Activated CD4-positive, alpha-beta T cell treated with anti-CD3 and anti-CD28 coated beads, Interleukin-2, amount 10 ng/mL, durations not matched to agents 24 days and 14 days (primary cell): ENCODE results near the gene TTC12. TPM values are rescaled to one million over a fixed set of nuclear protein-coding genes. Genes with fewer than 3 reads are reported as not detected.

ENCODE experiments used
- DNase-seq: peaks from one replicate; pipeline ENCODE4 v3.0.0; 2022
- H3K27ac Mint-ChIP-seq: one replicate; pipeline ENCODE4 v1.8.0; 2022; ENCODE audit warnings: mild to moderate bottlenecking, mixed read lengths
- H3K27me3 Mint-ChIP-seq: one replicate; pipeline ENCODE4 v1.8.0; 2022; ENCODE audit warnings: mixed read lengths
- H3K36me3 Mint-ChIP-seq: one replicate; pipeline ENCODE4 v1.8.0; 2022; ENCODE audit warnings: low read depth, mild to moderate bottlenecking, mixed read lengths
- H3K4me1 Mint-ChIP-seq: one replicate; pipeline ENCODE4 v1.8.0; 2021; ENCODE audit warnings: mixed read lengths
- H3K4me3 Mint-ChIP-seq: one replicate; pipeline ENCODE4 v1.8.0; 2022; ENCODE audit warnings: mild to moderate bottlenecking, moderate library complexity, mixed read lengths
- H3K9me3 Mint-ChIP-seq: one replicate; pipeline ENCODE4 v1.8.0; 2021; ENCODE audit warnings: mixed read lengths
- intact Hi-C: fragments of 100-400 bp; cut with micrococcal nuclease; formaldehyde crosslinking; loops from one replicate; pipeline ENCODE4 v1.15.1; 2023
- total RNA-seq: library from RNA; stranded (reverse); gene quantifications from 2 replicates; pipeline ENCODE4 v1.2.3, GENCODE V29; 2022

Gene TTC12
- total RNA-seq, 1 donor from 2014 or later, result 5.3 TPM

- no peak overlapping the region for H3K4me3 Mint-ChIP-seq
- H3K27me3 Mint-ChIP-seq, result no peaks in the 10 kb centered on the region
- H3K27ac Mint-ChIP-seq, result no peak overlapping the region
- peaks cover 11% of the 10 kb centered on the region for H3K36me3 Mint-ChIP-seq
- H3K9me3 Mint-ChIP-seq, result peaks cover 16% of the 10 kb centered on the region
- H3K4me1 Mint-ChIP-seq, result no peaks in the 10 kb centered on the region
- no peak for DNase-seq
- intact Hi-C loops, result no loop called here
Observed at GRCh38 chr11:113356203-113356602, 41.8 kb downstream of the TTC12 start.

DNA sequence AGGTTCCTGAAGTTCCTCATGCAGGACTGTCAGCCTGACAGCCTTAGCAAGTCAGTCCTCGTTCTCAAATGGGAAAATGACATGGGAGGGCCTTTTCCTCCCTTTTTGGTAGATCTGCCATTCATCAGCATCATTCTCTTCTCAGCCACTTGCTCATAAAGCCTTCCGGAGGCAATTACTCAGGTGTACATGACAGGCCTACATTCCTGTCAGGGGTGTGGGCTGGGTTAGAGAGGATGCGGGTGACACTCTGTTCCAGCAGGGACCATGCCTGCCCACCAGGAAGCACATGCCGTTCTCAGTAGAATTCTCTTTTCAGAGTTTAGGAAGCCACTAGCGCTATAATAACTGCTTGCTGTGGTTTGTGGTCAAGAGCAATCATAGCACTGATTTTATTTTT is 49.0 kb downstream of the TTC12 start:
- Mint-ChIP-seq H3K36me3 (no peaks in the 10 kb centered on the region), H3K4me1 (peaks cover 4% of the 10 kb centered on the region), H3K27ac (no peak overlapping the region), H3K4me3 (no peak overlapping the region), H3K9me3 (no peaks in the 10 kb centered on the region), H3K27me3 (no peaks in the 10 kb centered on the region)
- DNase-seq, result no peak
- intact Hi-C loops, result no loop called here

DNA sequence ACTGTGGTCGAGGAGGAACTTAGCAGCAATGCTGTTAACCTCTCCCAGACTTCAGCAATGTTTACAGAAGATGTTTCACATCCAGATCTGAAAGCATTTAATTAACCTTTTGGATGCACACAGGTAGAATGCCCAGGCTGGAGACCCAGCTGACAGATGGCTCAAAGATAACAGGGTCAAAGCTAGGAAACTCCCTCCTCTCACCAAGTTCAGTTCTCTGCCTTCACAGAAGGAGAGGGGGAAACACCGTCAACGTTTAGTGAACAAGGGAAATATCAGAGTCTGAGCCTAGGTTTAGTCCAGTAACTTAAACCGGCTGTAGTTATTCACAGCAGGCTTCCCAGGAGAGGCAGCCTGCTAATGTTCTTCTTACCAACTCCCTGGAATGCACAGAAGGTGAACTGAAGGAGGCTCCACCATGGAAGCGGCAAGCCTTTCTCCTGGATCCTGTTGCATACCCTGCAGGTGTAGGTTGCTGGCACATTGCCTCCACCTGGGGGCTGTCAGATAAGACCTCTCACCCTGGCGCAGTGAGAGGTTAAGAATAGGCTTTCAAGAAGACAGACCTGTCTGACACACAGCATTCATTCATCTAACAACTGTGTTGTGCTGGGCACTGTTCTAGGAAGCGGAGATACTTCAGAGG is 49.7 kb downstream of the TTC12 start:
- no peak overlapping the region for H3K27ac Mint-ChIP-seq
- H3K36me3 Mint-ChIP-seq, result no peaks in the 10 kb centered on the region
- H3K9me3 Mint-ChIP-seq, result no peaks in the 10 kb centered on the region
- H3K27me3 Mint-ChIP-seq, result no peaks in the 10 kb centered on the region
- DNase-seq, result no peak
- no peak overlapping the region for H3K4me3 Mint-ChIP-seq
- H3K4me1 Mint-ChIP-seq, result peaks cover 4% of the 10 kb centered on the region
- intact Hi-C loops, result no loop called here

DNA sequence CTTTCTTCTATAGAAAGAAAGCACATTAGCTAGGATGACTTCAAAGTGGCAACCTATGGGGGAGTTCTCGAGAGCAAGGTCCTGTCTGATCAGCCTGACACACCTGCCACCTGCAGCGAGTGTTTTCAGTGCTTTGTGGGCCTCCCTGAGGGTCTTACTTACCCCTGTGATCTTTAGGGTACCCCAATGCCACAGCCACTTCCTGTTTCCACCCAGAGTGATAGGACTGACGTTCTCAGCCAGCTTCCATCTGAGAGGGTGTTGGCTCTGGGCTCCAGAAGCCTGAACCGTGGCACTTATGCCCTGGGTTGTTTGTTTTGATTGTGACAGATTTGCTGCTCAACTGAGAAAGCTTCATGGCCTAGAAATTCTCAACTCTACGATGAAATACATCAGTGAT is 51.5 kb downstream of the TTC12 start:
- Mint-ChIP-seq H3K27me3 (no peaks in the 10 kb centered on the region), H3K4me1 (peaks cover 4% of the 10 kb centered on the region), H3K9me3 (no peaks in the 10 kb centered on the region), H3K27ac (no peak overlapping the region), H3K36me3 (no peaks in the 10 kb centered on the region), H3K4me3 (no peak overlapping the region)
- intact Hi-C loops, result no loop called here
- DNase-seq, result no peak

- DNase-seq, result no peak
- Mint-ChIP-seq H3K36me3 (no peaks in the 10 kb centered on the region), H3K27ac (no peak overlapping the region), H3K4me3 (no peak overlapping the region), H3K9me3 (no peaks in the 10 kb centered on the region), H3K4me1 (peaks cover 4% of the 10 kb centered on the region), H3K27me3 (no peaks in the 10 kb centered on the region)
- intact Hi-C loops, result no loop called here
Observed at GRCh38 chr11:113369411-113369810, 55.0 kb downstream of the TTC12 start.

DNA sequence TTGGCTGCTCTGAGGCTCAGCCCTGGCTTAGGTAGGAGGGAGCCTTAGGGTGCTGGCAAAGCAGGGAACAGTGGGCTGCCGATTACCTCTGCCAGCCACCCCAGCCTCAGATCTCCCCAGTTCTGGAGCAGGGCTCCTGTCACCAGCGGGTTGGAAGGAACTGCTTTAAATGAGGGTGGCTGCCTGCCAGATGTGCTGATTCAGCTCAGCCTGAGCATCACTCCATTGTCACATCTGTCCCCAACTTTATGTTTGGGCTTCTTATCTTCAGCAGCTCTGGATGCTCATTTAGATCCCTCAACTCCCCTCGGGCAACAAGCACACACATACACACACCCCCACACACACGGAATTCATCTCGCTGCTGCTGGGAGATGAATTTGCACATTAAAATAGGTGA is 56.3 kb downstream of the TTC12 start:
- Mint-ChIP-seq H3K36me3 (no peaks in the 10 kb centered on the region), H3K4me3 (no peak overlapping the region), H3K27me3 (no peaks in the 10 kb centered on the region), H3K27ac (no peak overlapping the region), H3K4me1 (peaks cover 4% of the 10 kb centered on the region), H3K9me3 (no peaks in the 10 kb centered on the region)
- intact Hi-C loops, result no loop called here
- DNase-seq, result no peak

DNA sequence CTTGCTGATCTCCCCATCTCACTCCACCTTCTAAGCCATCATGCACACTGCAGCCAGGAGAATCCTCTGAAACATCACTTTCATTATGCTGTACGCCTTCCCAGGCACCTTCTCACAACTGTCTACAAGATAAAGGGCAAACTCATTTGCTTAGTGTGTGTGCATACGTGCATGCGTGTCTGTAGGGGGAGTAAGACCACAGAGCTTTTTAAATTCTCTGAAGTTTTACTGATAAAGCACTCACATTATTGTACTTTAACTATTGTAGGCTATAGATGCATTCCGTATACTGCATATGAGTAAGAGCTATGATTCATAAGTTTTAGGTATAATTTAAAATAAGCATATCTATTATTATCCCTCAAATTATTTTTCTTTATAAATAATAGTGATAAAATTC is 57.9 kb downstream of the TTC12 start:
- H3K36me3 Mint-ChIP-seq, result no peaks in the 10 kb centered on the region
- H3K4me3 Mint-ChIP-seq, result no peak overlapping the region
- no peak for DNase-seq
- H3K9me3 Mint-ChIP-seq, result no peaks in the 10 kb centered on the region
- H3K4me1 Mint-ChIP-seq, result no peaks in the 10 kb centered on the region
- H3K27me3 Mint-ChIP-seq, result peaks cover 2% of the 10 kb centered on the region
- intact Hi-C loops, result no loop called here
- no peak overlapping the region for H3K27ac Mint-ChIP-seq

- H3K4me1 Mint-ChIP-seq, result no peaks in the 10 kb centered on the region
- intact Hi-C loops, result no loop called here
Observed at GRCh38 chr11:113373306-113373705, 58.9 kb downstream of the TTC12 start.

GRCh38 chr11:113373981-113374560 is 59.7 kb downstream of the TTC12 start:
- H3K4me1 Mint-ChIP-seq, result no peaks in the 10 kb centered on the region
- no peaks in the 10 kb centered on the region for H3K9me3 Mint-ChIP-seq
- no peak overlapping the region for H3K4me3 Mint-ChIP-seq
- DNase-seq, result no peak
- H3K36me3 Mint-ChIP-seq, result no peaks in the 10 kb centered on the region
- peaks cover 2% of the 10 kb centered on the region for H3K27me3 Mint-ChIP-seq
- no peak overlapping the region for H3K27ac Mint-ChIP-seq
- intact Hi-C loops, result no loop called here

More at GRCh38 chr11:113373306-113373705, 58.9 kb downstream of the TTC12 start:
- no peaks in the 10 kb centered on the region for H3K9me3 Mint-ChIP-seq
- H3K27ac Mint-ChIP-seq, result no peak overlapping the region
- no peaks in the 10 kb centered on the region for H3K36me3 Mint-ChIP-seq
- H3K4me3 Mint-ChIP-seq, result no peak overlapping the region
- no peak for DNase-seq
- peaks cover 2% of the 10 kb centered on the region for H3K27me3 Mint-ChIP-seq

- H3K4me3 Mint-ChIP-seq, result no peak overlapping the region
- intact Hi-C loops, result no loop called here
- DNase-seq, result no peak
- no peaks in the 10 kb centered on the region for H3K4me1 Mint-ChIP-seq
- no peak overlapping the region for H3K27ac Mint-ChIP-seq
- H3K9me3 Mint-ChIP-seq, result no peaks in the 10 kb centered on the region
- H3K27me3 Mint-ChIP-seq, result peaks cover 2% of the 10 kb centered on the region
- no peaks in the 10 kb centered on the region for H3K36me3 Mint-ChIP-seq
Observed at GRCh38 chr11:113375402-113375801, 61.0 kb downstream of the TTC12 start.

- H3K4me1 Mint-ChIP-seq, result no peaks in the 10 kb centered on the region
- H3K36me3 Mint-ChIP-seq, result no peaks in the 10 kb centered on the region
- H3K27me3 Mint-ChIP-seq, result peaks cover 2% of the 10 kb centered on the region
- no peak overlapping the region for H3K27ac Mint-ChIP-seq
- DNase-seq, result no peak
- no peak overlapping the region for H3K4me3 Mint-ChIP-seq
- no peaks in the 10 kb centered on the region for H3K9me3 Mint-ChIP-seq
- intact Hi-C loops, result no loop called here
Observed at GRCh38 chr11:113376156-113376555, 61.8 kb downstream of the TTC12 start.

DNA sequence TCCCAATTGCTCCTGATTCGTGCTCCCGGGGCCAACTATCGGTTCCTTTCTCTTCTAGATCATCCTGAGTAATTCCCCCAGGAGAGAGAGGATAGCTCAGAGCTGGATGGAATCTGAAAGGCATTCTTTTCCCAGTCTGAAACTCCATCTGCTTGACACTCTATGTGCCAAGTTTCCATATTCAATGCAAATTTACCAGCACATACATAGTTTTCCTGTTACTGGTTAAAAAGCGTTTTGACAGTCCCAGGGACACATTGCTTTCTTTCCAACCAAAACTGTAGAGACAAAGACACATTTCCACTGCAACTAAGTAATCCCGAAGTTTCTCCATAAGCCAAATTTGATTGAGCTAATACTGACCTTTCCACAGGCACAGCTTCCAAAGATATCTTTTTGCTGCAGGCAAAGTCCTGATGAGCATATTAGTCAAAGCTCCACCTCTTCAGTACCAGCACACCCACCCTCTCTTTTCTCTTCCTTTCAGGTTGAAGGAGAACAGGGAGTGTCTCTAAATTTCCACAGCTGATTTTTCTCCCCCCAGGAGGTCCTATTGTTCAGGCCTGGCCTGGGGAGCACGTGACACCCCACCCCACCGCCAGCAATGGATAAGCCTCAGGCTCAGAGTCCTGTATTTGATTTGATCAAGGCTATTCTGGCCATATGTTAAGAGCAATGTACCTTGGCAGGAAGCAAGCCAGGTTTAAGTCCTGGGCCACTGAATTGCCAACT is 63.5 kb downstream of the TTC12 start:
- DNase-seq, result no peak
- Mint-ChIP-seq H3K4me3 (no peak overlapping the region), H3K9me3 (no peaks in the 10 kb centered on the region), H3K4me1 (no peaks in the 10 kb centered on the region), H3K36me3 (no peaks in the 10 kb centered on the region), H3K27ac (no peak overlapping the region), H3K27me3 (peaks cover 2% of the 10 kb centered on the region)
- intact Hi-C loops, result no loop called here

DNA sequence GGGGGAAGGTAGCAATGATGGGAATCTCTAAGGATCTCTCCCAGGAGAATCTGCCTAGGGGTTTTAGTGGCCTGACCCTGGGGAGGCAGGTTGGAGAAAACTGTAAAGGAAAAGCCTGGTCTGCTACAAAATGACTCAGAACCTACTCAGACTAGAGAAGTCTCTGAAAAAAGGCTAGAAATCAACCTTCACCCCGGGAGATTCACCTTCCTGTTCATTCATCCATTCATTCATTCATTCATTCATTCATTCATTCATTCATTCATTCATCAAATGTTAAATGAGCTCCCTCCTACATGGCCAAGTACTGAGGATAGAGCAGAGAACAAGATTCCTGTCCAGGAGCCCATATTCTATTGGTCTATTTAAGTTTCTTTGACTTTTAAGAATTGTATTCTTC is 64.3 kb downstream of the TTC12 start:
- no peak overlapping the region for H3K27ac Mint-ChIP-seq
- intact Hi-C loops, result no loop called here
- H3K9me3 Mint-ChIP-seq, result no peaks in the 10 kb centered on the region
- no peaks in the 10 kb centered on the region for H3K36me3 Mint-ChIP-seq
- H3K27me3 Mint-ChIP-seq, result peaks cover 2% of the 10 kb centered on the region
- DNase-seq, result no peak
- no peaks in the 10 kb centered on the region for H3K4me1 Mint-ChIP-seq
- no peak overlapping the region for H3K4me3 Mint-ChIP-seq

DNA sequence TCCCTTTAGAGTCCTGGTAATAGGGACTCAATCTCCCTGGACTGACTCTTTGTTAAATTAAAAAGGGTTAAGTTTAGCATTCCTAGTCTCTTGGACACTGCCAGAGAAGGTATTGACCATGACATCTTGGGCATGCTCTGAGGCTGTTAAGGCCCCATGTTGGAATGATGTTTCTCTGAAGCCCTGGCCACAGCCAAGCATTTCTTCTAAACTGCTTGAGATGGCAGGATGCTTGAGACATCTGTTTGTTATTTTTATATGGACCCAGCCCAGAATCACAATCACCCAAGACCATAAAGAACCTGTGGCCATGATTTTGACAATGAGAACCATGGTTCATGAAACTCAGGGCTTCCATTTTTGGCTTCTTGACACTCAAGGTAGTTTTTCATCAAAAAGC is 67.7 kb downstream of the TTC12 start:
- intact Hi-C loops, result no loop called here
- H3K4me1 Mint-ChIP-seq, result no peaks in the 10 kb centered on the region
- no peaks in the 10 kb centered on the region for H3K36me3 Mint-ChIP-seq
- H3K27ac Mint-ChIP-seq, result no peak overlapping the region
- H3K4me3 Mint-ChIP-seq, result no peak overlapping the region
- H3K27me3 Mint-ChIP-seq, result peaks cover 6% of the 10 kb centered on the region
- DNase-seq, result no peak
- no peaks in the 10 kb centered on the region for H3K9me3 Mint-ChIP-seq
